ENCODE measurements around the gene NEU4. TPM values are rescaled to one million over a fixed set of nuclear protein-coding genes. Genes with fewer than 3 reads are reported as not detected.

NEU4 gene
- total and polyA plus RNA-seq, 9 of the 15 experiments (the other 6 are each of a cell fraction or from before 2014, with no cell fraction given) = 0.01 to 0.40 TPM; not detected in 7

- TF ChIP-seq FOXJ2 (tag; IDR thresholded peaks at IDR 0.05) (no peak), DDX20 (tag; IDR thresholded peaks at IDR 0.05; ENCODE audit: low read depth) (no peak)
Observed at GRCh38 chr2:241775223-241776177, 33.5 kb upstream of the NEU4 start (continued).

GRCh38 chr2:241776336-241777169, 32.4 kb upstream of the NEU4 start, which contains the start of gene GAL3ST2:
GAL3ST2 (plus strand) TSS chr2:241776822; CDS start chr2:241776956, 134 bp downstream.
- FAIRE-seq (no peak), ATAC-seq (no peak), DNase-seq (ENCODE audit: extremely low read depth in 1 of 4, low spot score in 3 of 4) (no peak)
- 72% methylated on average over 9 of the region's 27 CpGs for WGBS (ENCODE audit: insufficient coverage, low coverage, missing lambda C conversion rate)
- POLR2A ChIA-PET = interaction anchor here (0.6 to 0.7 kb wide), 2 partner anchors 8 to 14 kb away, joined by 3 read pairs; no protein-coding TSS in a partner anchor
- TF ChIP-seq ZKSCAN8 (CRISPR knock-in tag; IDR thresholded peaks at IDR 0.05) (no peak), MTA1 (IDR thresholded peaks at IDR 0.05; ENCODE audit: borderline replicate concordance) (no peak), USF2 (CRISPR knock-in tag; IDR thresholded peaks at IDR 0.05) (no peak), SRSF7 (optimal IDR thresholded peaks at IDR 0.05; ENCODE audit: low read depth, low read length) (no peak), ZBTB43 (CRISPR knock-in tag; IDR thresholded peaks at IDR 0.05) (no peak), ATF3 (IDR thresholded peaks at IDR 0.05) (no peak), ATF3 (CRISPR knock-in tag; conservative IDR thresholded peaks at IDR 0.05) (no peak), BCL6 (CRISPR knock-in tag; IDR thresholded peaks at IDR 0.05) (no peak), TCF15 (CRISPR knock-in tag; IDR thresholded peaks at IDR 0.05) (no peak), SOX6 (IDR thresholded peaks at IDR 0.05) (no peak), CBFA2T3 (IDR thresholded peaks at IDR 0.05) (no peak), ZNF395 (CRISPR knock-in tag; IDR thresholded peaks at IDR 0.05) (no peak)
- CTCF ChIA-PET (ENCODE audit: low intra/inter-chr PET ratio) = no interaction called here
- no peaks in the 10 kb centered on the region for H3K9me3 ChIP-seq (replicated peaks; ENCODE audit: control insufficient read depth, insufficient read depth, low read depth, low read length)
- H3K4me3 ChIP-seq = no peak within 1 kb of the TSS
- in situ Hi-C loops (cut with MboI) (no loop called here), intact Hi-C loops (cut with micrococcal nuclease) (no loop called here)
- no peak within 1 kb of the TSS for H2AFZ ChIP-seq (ENCODE audit: low read depth, low read length)
- H3K36me3 ChIP-seq (ENCODE audit: control insufficient read depth, insufficient read depth, low read length) = no peaks in the 10 kb centered on the region
- peak within 1 kb of the TSS in 1 of 2 experiments; percentile 26; a peak in 2 of 4 replicates for H3K9ac ChIP-seq (ENCODE audit: insufficient read depth in 1 of 2, low read depth in 2 of 2, low read length in 2 of 2)
- H3K79me2 ChIP-seq (ENCODE audit: control insufficient read depth, insufficient read depth, low read length) = no peaks in the 10 kb centered on the region
- no TSS peak for BruUV-seq (replicated peaks)
- H3K27ac ChIP-seq (ENCODE audit: extremely low read depth, low read depth, low read length) = no peak within 1 kb of the TSS
- no peaks in the 10 kb centered on the region for H4K20me1 ChIP-seq (replicated peaks; ENCODE audit: control insufficient read depth, insufficient read depth, low read length)
- no peaks in the 10 kb centered on the region for H3K9me1 ChIP-seq (ENCODE audit: control insufficient read depth, insufficient read depth, low read length)
- H3K27me3 ChIP-seq (ENCODE audit: control insufficient read depth in 2 of 2, insufficient read depth in 2 of 2, low read length in 2 of 2) = no peaks in the 10 kb centered on the region
- no peak within 1 kb of the TSS for H3K4me2 ChIP-seq (ENCODE audit: insufficient read depth, low read length)
- H3K4me1 ChIP-seq (replicated peaks in 1 of 2; ENCODE audit: control insufficient read depth in 2 of 2, insufficient read depth in 2 of 2, low read length in 2 of 2) = peaks cover 0 to 53% of the 10 kb centered on the region in 2 experiments; a peak in 2 of 5 replicates

Data from K562 (cell line).